ENCODE data around the gene SIGLEC1. TPM values are rescaled to one million over a fixed set of nuclear protein-coding genes. Genes with fewer than 3 reads are reported as not detected.

SIGLEC1 gene
- total RNA-seq, 1 experiment from 2014 or later = not detected

DNA sequence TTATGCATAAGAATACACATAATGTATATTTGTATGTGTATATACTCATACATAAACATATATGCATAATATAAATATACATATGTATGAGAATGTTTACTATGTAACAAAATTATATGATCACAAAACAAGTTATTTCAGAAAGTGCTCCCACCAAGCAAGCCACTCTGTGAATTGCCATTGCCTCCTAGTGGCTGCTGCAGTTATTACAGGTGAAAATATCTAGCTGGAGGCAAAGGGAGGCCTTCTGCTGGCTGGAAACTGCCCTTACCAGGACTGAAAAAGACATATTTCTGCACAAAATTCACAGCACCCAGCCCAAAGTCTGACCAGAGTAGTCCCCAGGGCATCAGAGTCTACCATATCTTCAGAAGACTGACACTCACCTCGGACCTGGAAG lies 16.2 kb downstream of the SIGLEC1 start:
- Histone ChIP-seq H3K79me2 (ENCODE audit: low read length) (no peaks in the 10 kb centered on the region), H3K4me3 (ENCODE audit: low read length) (no peak overlapping the region), H2AFZ (ENCODE audit: low read length) (no peak overlapping the region), H3K36me3 (ENCODE audit: low read depth, low read length) (no peaks in the 10 kb centered on the region), H3F3A (ENCODE audit: low read length, unreplicated experiment) (no peaks in the 10 kb centered on the region), H4K20me1 (ENCODE audit: low read length) (no peaks in the 10 kb centered on the region), H3K27ac (ENCODE audit: low read length) (no peak overlapping the region), H3K9me2 (replicated peaks; ENCODE audit: low read length) (no peaks in the 10 kb centered on the region), H3K27me3 (ENCODE audit: low read length) (no peaks in the 10 kb centered on the region), H3K4me1 (ENCODE audit: insufficient read depth, low read length) (no peaks in the 10 kb centered on the region), H3K9me3 (ENCODE audit: low read length) (no peaks in the 10 kb centered on the region), H3K9ac (ENCODE audit: low read length) (no peak overlapping the region), H3K4me2 (ENCODE audit: low read length) (no peak overlapping the region)
- ATAC-seq (no peak), DNase-seq (peak; percentile 57)
- CTCF ChIA-PET = interaction anchor here (0.6 to 1.0 kb wide), 2 partner anchors 20 to 133 kb away, joined by 3 to 5 read pairs; no protein-coding TSS in a partner anchor
- intact Hi-C loops (cut with micrococcal nuclease) = no loop called here
- POLR2A ChIA-PET (ENCODE audit: unreplicated experiment) = no interaction called here
- BruUV-seq (replicated peaks) = no TSS peak
- no peak for TF ChIP-seq EZH2 (IDR thresholded peaks at IDR 0.05; ENCODE audit: low read length, unreplicated experiment)
- TF ChIP-seq, protein P1, sequence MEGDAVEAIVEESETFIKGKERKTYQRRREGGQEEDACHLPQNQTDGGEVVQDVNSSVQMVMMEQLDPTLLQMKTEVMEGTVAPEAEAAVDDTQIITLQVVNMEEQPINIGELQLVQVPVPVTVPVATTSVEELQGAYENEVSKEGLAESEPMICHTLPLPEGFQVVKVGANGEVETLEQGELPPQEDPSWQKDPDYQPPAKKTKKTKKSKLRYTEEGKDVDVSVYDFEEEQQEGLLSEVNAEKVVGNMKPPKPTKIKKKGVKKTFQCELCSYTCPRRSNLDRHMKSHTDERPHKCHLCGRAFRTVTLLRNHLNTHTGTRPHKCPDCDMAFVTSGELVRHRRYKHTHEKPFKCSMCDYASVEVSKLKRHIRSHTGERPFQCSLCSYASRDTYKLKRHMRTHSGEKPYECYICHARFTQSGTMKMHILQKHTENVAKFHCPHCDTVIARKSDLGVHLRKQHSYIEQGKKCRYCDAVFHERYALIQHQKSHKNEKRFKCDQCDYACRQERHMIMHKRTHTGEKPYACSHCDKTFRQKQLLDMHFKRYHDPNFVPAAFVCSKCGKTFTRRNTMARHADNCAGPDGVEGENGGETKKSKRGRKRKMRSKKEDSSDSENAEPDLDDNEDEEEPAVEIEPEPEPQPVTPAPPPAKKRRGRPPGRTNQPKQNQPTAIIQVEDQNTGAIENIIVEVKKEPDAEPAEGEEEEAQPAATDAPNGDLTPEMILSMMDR (conservative IDR thresholded peaks at IDR 0.05; ENCODE audit: low read depth, low read length) = peak; percentile 68
- no peak for TF ChIP-seq EZH2phosphoT487 (IDR thresholded peaks at IDR 0.05; ENCODE audit: borderline replicate concordance, low read length)

DNA sequence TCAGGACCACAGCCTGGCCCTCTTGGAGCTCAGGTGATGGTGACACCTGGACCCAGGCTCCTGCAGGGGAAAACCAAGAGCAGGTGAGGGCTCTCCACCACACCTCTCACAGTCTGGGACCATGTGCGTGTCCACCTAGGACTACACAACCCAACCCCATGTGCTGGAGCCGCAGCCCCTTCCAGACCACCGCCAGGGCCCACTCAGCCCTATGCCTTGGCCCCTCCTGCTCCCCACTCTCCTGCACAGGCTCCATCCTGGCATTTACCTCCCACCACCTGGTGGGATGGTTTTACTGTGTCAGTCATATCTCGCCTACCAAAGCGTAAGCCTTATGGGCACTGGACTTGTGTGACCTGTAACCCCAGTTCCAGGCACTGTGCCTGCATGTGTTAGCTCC lies 17.5 kb downstream of the SIGLEC1 start:
- ChIA-PET POLR2A (ENCODE audit: unreplicated experiment) (interaction anchor here (0.7 kb wide), 1 partner anchor 132 kb away, joined by 3 read pairs; no protein-coding TSS in a partner anchor), CTCF (no interaction called here)
- Histone ChIP-seq H3K4me2 (ENCODE audit: low read length) (no peak overlapping the region), H3K4me1 (ENCODE audit: insufficient read depth, low read length) (no peaks in the 10 kb centered on the region), H3K27ac (ENCODE audit: low read length) (no peak overlapping the region), H3K79me2 (ENCODE audit: low read length) (no peaks in the 10 kb centered on the region), H3K4me3 (ENCODE audit: low read length) (no peak overlapping the region), H3K9ac (ENCODE audit: low read length) (no peak overlapping the region), H3F3A (ENCODE audit: low read length, unreplicated experiment) (no peaks in the 10 kb centered on the region), H2AFZ (ENCODE audit: low read length) (no peak overlapping the region), H3K9me2 (replicated peaks; ENCODE audit: low read length) (no peaks in the 10 kb centered on the region), H3K27me3 (ENCODE audit: low read length) (no peaks in the 10 kb centered on the region), H4K20me1 (ENCODE audit: low read length) (no peaks in the 10 kb centered on the region), H3K9me3 (ENCODE audit: low read length) (no peaks in the 10 kb centered on the region), H3K36me3 (ENCODE audit: low read depth, low read length) (no peaks in the 10 kb centered on the region)
- DNase-seq = no peak
- no peak for ATAC-seq
- BruUV-seq (replicated peaks) = no TSS peak
- intact Hi-C loops (cut with micrococcal nuclease) = no loop called here
- TF ChIP-seq EZH2phosphoT487 (IDR thresholded peaks at IDR 0.05; ENCODE audit: borderline replicate concordance, low read length) (no peak), EZH2 (IDR thresholded peaks at IDR 0.05; ENCODE audit: low read length, unreplicated experiment) (no peak)
- TF ChIP-seq, protein P1 (conservative IDR thresholded peaks at IDR 0.05; ENCODE audit: low read depth, low read length) = no peak

DNA sequence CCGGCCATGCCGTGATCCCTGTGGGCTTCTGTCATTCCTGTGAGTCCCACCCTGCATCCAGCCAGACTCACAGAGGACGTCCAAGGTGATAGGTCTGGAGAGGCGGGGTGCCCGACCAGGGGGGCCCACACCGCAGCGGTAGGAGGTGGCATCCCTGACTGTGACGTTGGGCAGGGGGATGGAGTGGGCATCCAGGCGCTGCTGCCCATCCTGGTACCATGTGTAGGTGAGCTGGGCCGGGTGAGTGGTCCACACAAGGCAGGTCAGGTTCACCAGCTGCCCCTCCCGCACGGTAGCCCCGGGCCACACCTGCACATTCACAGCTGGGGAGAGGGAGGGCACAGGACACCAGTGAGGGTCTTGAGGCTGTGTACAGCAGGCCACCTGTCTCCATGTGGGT lies 19.0 kb downstream of the SIGLEC1 start:
- Histone ChIP-seq H3K27me3 (ENCODE audit: low read length) (no peaks in the 10 kb centered on the region), H3K4me2 (ENCODE audit: low read length) (no peak overlapping the region), H3K79me2 (ENCODE audit: low read length) (no peaks in the 10 kb centered on the region), H3K4me3 (ENCODE audit: low read length) (no peak overlapping the region), H3K9me3 (ENCODE audit: low read length) (no peaks in the 10 kb centered on the region), H3K36me3 (ENCODE audit: low read depth, low read length) (no peaks in the 10 kb centered on the region), H3K9me2 (replicated peaks; ENCODE audit: low read length) (no peaks in the 10 kb centered on the region), H3K4me1 (ENCODE audit: insufficient read depth, low read length) (no peaks in the 10 kb centered on the region), H4K20me1 (ENCODE audit: low read length) (no peaks in the 10 kb centered on the region), H3F3A (ENCODE audit: low read length, unreplicated experiment) (no peaks in the 10 kb centered on the region), H2AFZ (ENCODE audit: low read length) (no peak overlapping the region), H3K9ac (ENCODE audit: low read length) (no peak overlapping the region), H3K27ac (ENCODE audit: low read length) (no peak overlapping the region)
- ChIA-PET CTCF (no interaction called here), POLR2A (ENCODE audit: unreplicated experiment) (no interaction called here)
- intact Hi-C loops (cut with micrococcal nuclease) = no loop called here
- no TSS peak for BruUV-seq (replicated peaks)
- TF ChIP-seq EZH2 (IDR thresholded peaks at IDR 0.05; ENCODE audit: low read length, unreplicated experiment) (no peak), EZH2phosphoT487 (IDR thresholded peaks at IDR 0.05; ENCODE audit: borderline replicate concordance, low read length) (no peak)
- TF ChIP-seq, protein P1 (conservative IDR thresholded peaks at IDR 0.05; ENCODE audit: low read depth, low read length) = no peak
- no peak for DNase-seq
- ATAC-seq = no peak
